NB4 (cell line): Measurements from ENCODE around the gene TMA7B.

Experiments used
- CTCF ChIP-seq: IDR thresholded peaks from one replicate; pipeline ENCODE4 v1.5.1; 2012; ENCODE audit warnings: low read depth, low read length
- POLR2A ChIP-seq: IDR thresholded peaks from 2 replicates; pipeline ENCODE4 v1.6.1; 2011; ENCODE audit warnings: mild to moderate bottlenecking; ENCODE audit not compliant: insufficient read length; ENCODE audit errors: extremely low read depth

DNA sequence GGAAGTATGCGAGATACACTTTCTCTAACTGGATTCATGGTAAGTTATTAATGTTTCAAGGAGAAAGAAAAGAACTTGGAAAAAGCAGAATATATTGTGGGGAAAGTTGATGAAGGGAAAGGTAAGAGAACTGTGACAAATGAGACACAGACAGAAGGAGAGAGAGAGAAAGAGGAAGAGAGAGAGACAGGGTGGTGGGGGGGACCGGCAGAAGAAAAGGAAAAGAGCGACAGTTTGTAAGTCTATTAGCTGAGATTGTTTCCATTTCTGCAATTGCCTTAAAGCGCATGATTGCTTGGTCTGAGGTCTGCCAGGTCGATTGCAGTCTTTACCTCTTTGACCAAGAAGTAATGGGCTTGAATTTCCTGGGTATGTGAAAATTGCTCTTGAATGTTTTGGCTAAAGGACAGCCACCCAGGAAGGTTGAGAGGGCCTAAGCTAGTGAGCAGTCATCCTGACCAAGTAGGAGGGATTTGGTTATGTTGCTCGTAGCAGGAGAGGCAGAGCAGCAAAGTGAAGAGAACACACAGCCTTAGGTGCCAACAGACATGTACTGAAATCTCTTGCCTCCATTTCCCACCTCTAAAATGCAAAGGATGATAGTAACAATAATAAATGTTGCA is 23.6 kb upstream of the TMA7B start:
- no peak for TF ChIP-seq CTCF
- no peak for TF ChIP-seq POLR2A
